GM12891 (cell line): ENCODE data around the gene KLHL14.

ENCODE experiments used
- DNase-seq: peaks from one replicate; pipeline ENCODE4 v3.0.0; 2011; ENCODE audit warnings: low spot score; ENCODE audit not compliant: insufficient read length
- FAIRE-seq: peaks from 2 replicates; lab custom pipeline; 2011; peaks lifted over from hg19 to GRCh38; lab: Jason Lieb, UNC
- PAX5 ChIP-seq: IDR thresholded peaks from 2 replicates; pipeline ENCODE4 v1.6.1; 2011; ENCODE audit warnings: low read length, moderate library complexity, mild to moderate bottlenecking; ENCODE audit not compliant: insufficient read depth, severe bottlenecking
- POLR2A ChIP-seq: IDR thresholded peaks from 2 replicates; pipeline ENCODE4 v1.6.1; 2011; ENCODE audit warnings: low read depth, low read length, control low read depth
- POLR2AphosphoS5 ChIP-seq: IDR thresholded peaks from 2 replicates; pipeline ENCODE4 v1.6.1; 2011; ENCODE audit warnings: low read depth, low read length, control low read depth
- POU2F2 ChIP-seq: IDR thresholded peaks from 2 replicates; pipeline ENCODE4 v1.6.1; 2011; ENCODE audit warnings: low read depth, mild to moderate bottlenecking, control low read depth, low read length, moderate library complexity
- SPI1 ChIP-seq: IDR thresholded peaks from 2 replicates; pipeline ENCODE4 v1.6.1; 2011; ENCODE audit warnings: low read depth, low read length, control low read depth
- TAF1 ChIP-seq: IDR thresholded peaks from 2 replicates; pipeline ENCODE4 v1.6.1; 2011; ENCODE audit warnings: low read depth, low read length, control low read depth

KLHL14 gene

GRCh38 chr18:32714571-32715148 lies 58.2 kb downstream of the KLHL14 start:
- peak; percentile 91 for FAIRE-seq
- TF ChIP-seq POLR2AphosphoS5 (no peak), TAF1 (no peak), POU2F2 (no peak), SPI1 (no peak), POLR2A (no peak), PAX5 (no peak)
- peak; percentile 18 for DNase-seq

GRCh38 chr18:32712860-32713259 lies 60.0 kb downstream of the KLHL14 start:
- FAIRE-seq (no peak), DNase-seq (no peak)
- TF ChIP-seq SPI1 (no peak), POLR2AphosphoS5 (no peak), TAF1 (no peak), PAX5 (no peak), POU2F2 (no peak), POLR2A (no peak)

- TF ChIP-seq TAF1 (no peak), PAX5 (no peak), POLR2AphosphoS5 (no peak), SPI1 (no peak), POU2F2 (no peak), POLR2A (no peak)
- DNase-seq = no peak
- no peak for FAIRE-seq
These were observed 61.0 kb downstream of the KLHL14 start for GRCh38 chr18:32711862-32712261.

- DNase-seq (no peak), FAIRE-seq (no peak)
- TF ChIP-seq POLR2A = no peak
- TF ChIP-seq POLR2AphosphoS5 = no peak
- TF ChIP-seq TAF1 = no peak
- no peak for TF ChIP-seq SPI1
- TF ChIP-seq PAX5 = no peak
- no peak for TF ChIP-seq POU2F2
These were observed 65.2 kb downstream of the KLHL14 start for GRCh38 chr18:32707586-32707985.

GRCh38 chr18:32707147-32707546 lies 65.7 kb downstream of the KLHL14 start:
- FAIRE-seq (no peak), DNase-seq (no peak)
- TF ChIP-seq TAF1 = no peak
- no peak for TF ChIP-seq POU2F2

- TF ChIP-seq POLR2AphosphoS5 (no peak), SPI1 (no peak), PAX5 (no peak), POLR2A (no peak), TAF1 (no peak), POU2F2 (no peak)
- FAIRE-seq (no peak), DNase-seq (no peak)
These were observed 71.5 kb downstream of the KLHL14 start for GRCh38 chr18:32701313-32701712.

GRCh38 chr18:32698153-32698552 lies 74.7 kb downstream of the KLHL14 start:
- no peak for DNase-seq
- FAIRE-seq = no peak
- no peak for TF ChIP-seq POLR2AphosphoS5
- no peak for TF ChIP-seq TAF1
- TF ChIP-seq PAX5 = no peak
- TF ChIP-seq SPI1 = no peak
- TF ChIP-seq POLR2A = no peak
- TF ChIP-seq POU2F2 = no peak

GRCh38 chr18:32696376-32696775 lies 76.4 kb downstream of the KLHL14 start:
- no peak for FAIRE-seq
- TF ChIP-seq PAX5 = no peak
- no peak for TF ChIP-seq POLR2AphosphoS5
- TF ChIP-seq SPI1 = no peak

GRCh38 chr18:32695534-32695933 lies 77.3 kb downstream of the KLHL14 start:
- DNase-seq = no peak
- TF ChIP-seq SPI1 = no peak
- TF ChIP-seq PAX5 = no peak
- no peak for TF ChIP-seq POLR2A
- no peak for TF ChIP-seq POLR2AphosphoS5
- TF ChIP-seq POU2F2 = no peak
- no peak for TF ChIP-seq TAF1
- no peak for FAIRE-seq

More at GRCh38 chr18:32696376-32696775, 76.4 kb downstream of the KLHL14 start:
- no peak for DNase-seq

- no peak for DNase-seq
- no peak for FAIRE-seq
- TF ChIP-seq POU2F2 = no peak
- no peak for TF ChIP-seq PAX5
- TF ChIP-seq TAF1 = no peak
- no peak for TF ChIP-seq POLR2AphosphoS5
- TF ChIP-seq POLR2A = no peak
- TF ChIP-seq SPI1 = no peak
These were observed 84.0 kb downstream of the KLHL14 start for GRCh38 chr18:32688821-32689220.
